ENCODE measurements around the gene SH3BP5. TPM values are rescaled to one million over a fixed set of nuclear protein-coding genes. Genes with fewer than 3 reads are reported as not detected.

SH3BP5 gene
- total RNA-seq, 1 donor from 2014 or later, result 110 TPM

- Histone ChIP-seq H3K36me3 (peaks cover under 1% of the 10 kb centered on the region), H3K9me3 (no peaks in the 10 kb centered on the region), H3K4me3 (peak overlapping the region; percentile 95), H3K27me3 (no peaks in the 10 kb centered on the region), H3K4me1 (peaks cover 22% of the 10 kb centered on the region), H3K27ac (peak overlapping the region; percentile 85)
- ATAC-seq (peak; percentile 68), DNase-seq (peak; percentile 78)
- intact Hi-C loops (cut with DNase I), result loop anchor here (5.0 kb wide), 1 partner anchor 65 kb away; no protein-coding TSS in a partner anchor
- TF ChIP-seq CTCF (IDR thresholded peaks at IDR 0.05), result no peak
These were observed 581 bp downstream of the SH3BP5 start for GRCh38 chr3:15331606-15332404.

- no peak for DNase-seq
- TF ChIP-seq CTCF (IDR thresholded peaks at IDR 0.05), result no peak
- peaks cover 7% of the 10 kb centered on the region for H3K36me3 ChIP-seq
- H3K27me3 ChIP-seq, result no peaks in the 10 kb centered on the region
- no peaks in the 10 kb centered on the region for H3K9me3 ChIP-seq
- intact Hi-C loops (cut with DNase I), result loop anchor here (5.0 kb wide), 1 partner anchor 64 kb away; no protein-coding TSS in a partner anchor
- peak overlapping the region; percentile 95 for H3K4me3 ChIP-seq
- H3K4me1 ChIP-seq, result peaks cover 22% of the 10 kb centered on the region
- H3K27ac ChIP-seq, result peak overlapping the region; percentile 85
- ATAC-seq, result no peak
These were observed 1.2 kb downstream of the SH3BP5 start for GRCh38 chr3:15331072-15331605.

- DNase-seq, result no peak
- Histone ChIP-seq H3K27ac (peak overlapping the region; percentile 85), H3K4me1 (peaks cover 32% of the 10 kb centered on the region), H3K4me3 (peak overlapping the region; percentile 95), H3K9me3 (no peaks in the 10 kb centered on the region), H3K27me3 (no peaks in the 10 kb centered on the region), H3K36me3 (peaks cover 11% of the 10 kb centered on the region)
- ATAC-seq, result no peak
- intact Hi-C loops (cut with DNase I), result loop anchor here (5.0 kb wide), 1 partner anchor 63 kb away; no protein-coding TSS in a partner anchor
- no peak for TF ChIP-seq CTCF (IDR thresholded peaks at IDR 0.05)
These were observed 2.3 kb downstream of the SH3BP5 start for GRCh38 chr3:15330031-15330596.

- Histone ChIP-seq H3K36me3 (peaks cover 11% of the 10 kb centered on the region), H3K27me3 (no peaks in the 10 kb centered on the region), H3K4me3 (peak overlapping the region; percentile 95), H3K4me1 (peaks cover 39% of the 10 kb centered on the region), H3K9me3 (no peaks in the 10 kb centered on the region), H3K27ac (peak overlapping the region; percentile 85)
- no peak for DNase-seq
- intact Hi-C loops (cut with DNase I), result loop anchor here (5.0 kb wide), 1 partner anchor 62 kb away; no protein-coding TSS in a partner anchor
- TF ChIP-seq CTCF (IDR thresholded peaks at IDR 0.05), result no peak
- ATAC-seq, result no peak
These were observed 3.1 kb downstream of the SH3BP5 start for GRCh38 chr3:15329046-15330005.

GRCh38 chr3:15327941-15328340 is 4.4 kb downstream of the SH3BP5 start:
- no peak for TF ChIP-seq CTCF (IDR thresholded peaks at IDR 0.05)
- Histone ChIP-seq H3K4me1 (peaks cover 49% of the 10 kb centered on the region), H3K27me3 (no peaks in the 10 kb centered on the region), H3K4me3 (peak overlapping the region; percentile 0), H3K36me3 (peaks cover 11% of the 10 kb centered on the region), H3K9me3 (no peaks in the 10 kb centered on the region), H3K27ac (peak overlapping the region; percentile 48)
- DNase-seq (no peak), ATAC-seq (no peak)
- intact Hi-C loops (cut with DNase I), result no loop called here

Data from upper lobe of right lung (tissue), 1 donor.